ENCODE data around the gene PI4KA.

DNA sequence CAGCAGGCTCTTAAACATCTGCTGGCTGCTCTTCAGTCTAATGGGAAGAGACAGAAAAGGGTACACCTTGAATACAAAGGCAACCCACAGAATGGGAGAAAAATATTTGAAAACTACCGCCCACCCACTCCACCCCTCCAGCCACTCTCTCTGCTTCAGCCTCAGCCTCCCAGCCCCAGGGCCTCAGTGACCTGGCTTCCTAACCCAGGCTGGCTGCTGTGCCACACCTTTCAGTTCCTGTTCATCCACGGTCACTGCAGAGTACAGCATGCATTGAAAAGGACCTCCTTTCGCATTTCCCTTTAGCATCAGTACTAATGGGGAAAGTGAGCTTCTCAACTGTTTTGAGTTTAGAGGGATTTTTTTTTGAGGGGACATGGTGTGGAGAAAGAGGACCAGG lies 113.5 kb downstream of the PI4KA start:
- TF ChIP-seq, protein P1, sequence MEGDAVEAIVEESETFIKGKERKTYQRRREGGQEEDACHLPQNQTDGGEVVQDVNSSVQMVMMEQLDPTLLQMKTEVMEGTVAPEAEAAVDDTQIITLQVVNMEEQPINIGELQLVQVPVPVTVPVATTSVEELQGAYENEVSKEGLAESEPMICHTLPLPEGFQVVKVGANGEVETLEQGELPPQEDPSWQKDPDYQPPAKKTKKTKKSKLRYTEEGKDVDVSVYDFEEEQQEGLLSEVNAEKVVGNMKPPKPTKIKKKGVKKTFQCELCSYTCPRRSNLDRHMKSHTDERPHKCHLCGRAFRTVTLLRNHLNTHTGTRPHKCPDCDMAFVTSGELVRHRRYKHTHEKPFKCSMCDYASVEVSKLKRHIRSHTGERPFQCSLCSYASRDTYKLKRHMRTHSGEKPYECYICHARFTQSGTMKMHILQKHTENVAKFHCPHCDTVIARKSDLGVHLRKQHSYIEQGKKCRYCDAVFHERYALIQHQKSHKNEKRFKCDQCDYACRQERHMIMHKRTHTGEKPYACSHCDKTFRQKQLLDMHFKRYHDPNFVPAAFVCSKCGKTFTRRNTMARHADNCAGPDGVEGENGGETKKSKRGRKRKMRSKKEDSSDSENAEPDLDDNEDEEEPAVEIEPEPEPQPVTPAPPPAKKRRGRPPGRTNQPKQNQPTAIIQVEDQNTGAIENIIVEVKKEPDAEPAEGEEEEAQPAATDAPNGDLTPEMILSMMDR (IDR thresholded peaks at IDR 0.05), result no peak
- TF ChIP-seq ZFX (IDR thresholded peaks at IDR 0.05; ENCODE audit: borderline replicate concordance), result no peak
